BLaER1 (cell line): Measurements from ENCODE around the gene CABP4.
A peak's percentile ranks its signal among the peaks of the same experiment; 100 is the strongest.

ENCODE experiments used
- H3K27ac ChIP-seq: shearing (Covaris generic); formaldehyde crosslinking; 2 replicates; pipeline ENCODE4 v1.8.1; 2022
- H3K27me3 ChIP-seq: shearing (Covaris generic); formaldehyde crosslinking; 2 replicates; pipeline ENCODE4 v1.8.1; 2022
- H3K36me3 ChIP-seq: shearing (Covaris generic); formaldehyde crosslinking; 2 replicates; pipeline ENCODE4 v1.8.1; 2022
- H3K4me1 ChIP-seq: shearing (Covaris generic); formaldehyde crosslinking; 2 replicates; pipeline ENCODE4 v1.8.1; 2022
- H3K4me2 ChIP-seq: shearing (Covaris generic); formaldehyde crosslinking; 2 replicates; pipeline ENCODE4 v1.8.1; 2022
- H3K4me3 ChIP-seq: shearing (Covaris generic); formaldehyde crosslinking; 2 replicates; pipeline ENCODE4 v1.8.1; 2022
- H3K9ac ChIP-seq: shearing (Covaris generic); formaldehyde crosslinking; 2 replicates; pipeline ENCODE4 v1.8.1; 2022
- H3K9me3 ChIP-seq: shearing (Covaris generic); formaldehyde crosslinking; 2 replicates; pipeline ENCODE4 v1.8.1; 2022
- H4K20me1 ChIP-seq: shearing (Covaris generic); formaldehyde crosslinking; 2 replicates; pipeline ENCODE4 v1.8.1; 2022
- Cebpa-rat ChIP-seq: shearing (Covaris generic); IDR thresholded peaks from 2 replicates; pipeline ENCODE4 v1.8.1; 2022

Gene CABP4

DNA sequence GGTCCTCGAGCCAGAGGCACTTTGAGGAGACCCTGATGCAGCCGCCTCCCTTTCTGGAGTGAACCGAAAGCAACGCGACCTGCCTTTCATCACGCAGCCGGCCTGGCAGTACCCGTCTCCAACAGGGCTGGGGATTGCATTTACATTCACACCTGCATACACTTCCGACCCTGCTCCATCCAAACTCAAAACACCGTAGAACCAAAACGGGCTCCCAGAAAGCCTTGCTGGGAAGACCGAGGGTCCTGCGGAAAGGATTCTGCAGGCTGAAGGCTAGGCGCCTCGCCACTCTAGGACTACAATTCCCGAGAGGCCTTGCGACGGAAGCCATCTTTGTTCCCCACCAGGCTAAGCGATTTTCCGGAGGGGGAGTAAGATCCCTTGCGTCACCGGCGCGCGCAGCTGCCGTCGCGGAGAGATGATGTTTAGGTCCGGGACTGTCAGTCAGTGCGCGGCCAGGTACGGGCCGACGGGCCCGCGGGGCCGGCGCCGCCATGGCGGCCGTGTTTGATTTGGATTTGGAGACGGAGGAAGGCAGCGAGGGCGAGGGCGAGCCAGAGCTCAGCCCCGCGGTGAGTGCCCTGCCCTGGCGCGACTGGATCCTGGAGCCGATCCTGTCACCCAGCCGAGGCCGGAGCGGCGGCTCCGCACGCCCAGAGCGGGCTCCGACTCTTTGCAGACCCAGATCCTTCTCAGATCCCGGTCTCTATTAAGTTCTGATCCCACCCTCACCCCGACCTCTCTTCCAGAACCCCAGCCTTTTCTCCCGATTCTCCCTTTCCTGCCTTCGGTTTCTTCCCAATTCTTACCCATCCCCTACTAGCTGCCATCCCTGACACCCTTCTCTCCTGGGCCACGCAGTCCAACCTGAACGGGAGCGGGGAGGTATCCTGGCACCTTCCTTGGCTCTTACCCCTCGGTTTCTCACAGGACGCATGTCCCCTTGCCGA, 26.8 kb upstream of the CABP4 start, which contains the start of gene RPS6KB2:
RPS6KB2 (plus strand) TSS at position 443 of the 950 bp plus-strand sequence; CDS start at position 495, 52 bp downstream.
- H3K27me3 ChIP-seq: no peaks in the 10 kb centered on the region
- H3K36me3 ChIP-seq: peaks cover 41% of the 10 kb centered on the region
- H3K27ac ChIP-seq: peak within 1 kb of the TSS; percentile 87
- peaks cover 53% of the 10 kb centered on the region for H3K4me1 ChIP-seq
- TF ChIP-seq Cebpa-rat: peak; percentile 73
- peak within 1 kb of the TSS; percentile 87 for H3K4me2 ChIP-seq
- H3K9ac ChIP-seq: peak within 1 kb of the TSS; percentile 94
- peak within 1 kb of the TSS; percentile 92 for H3K4me3 ChIP-seq
- no peaks in the 10 kb centered on the region for H3K9me3 ChIP-seq
- H4K20me1 ChIP-seq: peaks cover 44% of the 10 kb centered on the region

DNA sequence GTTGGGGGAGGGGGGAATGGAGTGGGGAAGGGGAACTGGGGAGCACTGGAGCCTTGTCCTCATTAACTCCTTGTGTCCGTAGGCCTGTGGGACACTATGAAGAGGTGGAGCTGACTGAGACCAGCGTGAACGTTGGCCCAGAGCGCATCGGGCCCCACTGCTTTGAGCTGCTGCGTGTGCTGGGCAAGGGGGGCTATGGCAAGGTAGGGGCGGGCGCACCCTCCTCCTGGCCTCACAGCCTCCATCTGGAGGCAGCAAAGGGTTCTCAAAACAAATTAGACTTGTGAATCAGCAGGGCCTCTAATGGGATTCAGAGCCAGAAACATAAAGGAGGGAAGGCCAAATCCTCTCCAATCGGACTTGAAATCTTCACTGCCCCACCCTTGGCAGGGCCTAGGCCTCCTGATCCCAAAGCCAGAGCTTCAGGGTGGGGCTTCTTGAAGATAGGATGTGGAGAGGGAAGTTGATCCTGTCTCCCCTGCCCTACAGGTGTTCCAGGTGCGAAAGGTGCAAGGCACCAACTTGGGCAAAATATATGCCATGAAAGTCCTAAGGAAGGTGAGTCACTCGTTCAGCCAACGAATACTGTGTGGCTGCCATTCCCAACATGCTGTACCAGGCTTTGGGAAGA, 26.0 kb upstream of the CABP4 start:
- Histone ChIP-seq H3K36me3 (peaks cover 49% of the 10 kb centered on the region), H3K4me3 (peak overlapping the region; percentile 92), H3K4me2 (peak overlapping the region; percentile 87), H3K9me3 (no peaks in the 10 kb centered on the region), H3K9ac (peak overlapping the region; percentile 94), H3K27me3 (no peaks in the 10 kb centered on the region), H4K20me1 (peaks cover 52% of the 10 kb centered on the region), H3K27ac (peak overlapping the region; percentile 87), H3K4me1 (peaks cover 60% of the 10 kb centered on the region)
- TF ChIP-seq Cebpa-rat: no peak

DNA sequence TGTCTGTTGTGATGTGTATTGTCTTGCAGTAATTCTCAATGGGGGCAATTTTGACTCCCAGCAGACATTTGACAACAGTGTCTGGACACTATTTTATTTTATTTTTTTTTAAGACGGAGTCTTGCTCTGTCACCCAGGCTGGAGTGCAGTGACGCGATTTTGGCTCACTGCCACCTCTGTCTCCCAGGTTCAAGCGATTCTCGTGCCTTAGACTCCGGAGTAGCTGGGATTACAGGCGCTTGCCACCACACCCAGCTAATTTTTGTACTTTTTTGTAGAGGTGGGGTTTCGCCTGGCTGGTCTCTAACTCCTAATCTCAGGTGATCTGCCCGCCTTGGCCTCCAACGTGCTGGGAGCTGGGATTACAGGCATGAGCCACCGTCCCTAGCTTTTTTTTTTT, 25.4 kb upstream of the CABP4 start:
- H3K4me3 ChIP-seq: peak overlapping the region; percentile 92; the same call in 1 of the 2 replicates
- peaks cover 61% of the 10 kb centered on the region for H3K4me1 ChIP-seq
- H4K20me1 ChIP-seq: peaks cover 58% of the 10 kb centered on the region
- no peaks in the 10 kb centered on the region for H3K27me3 ChIP-seq
- H3K4me2 ChIP-seq: peak overlapping the region; percentile 87
- H3K9ac ChIP-seq: no peak overlapping the region
- H3K27ac ChIP-seq: no peak overlapping the region
- H3K9me3 ChIP-seq: no peaks in the 10 kb centered on the region
- H3K36me3 ChIP-seq: peaks cover 55% of the 10 kb centered on the region
- TF ChIP-seq Cebpa-rat: no peak

DNA sequence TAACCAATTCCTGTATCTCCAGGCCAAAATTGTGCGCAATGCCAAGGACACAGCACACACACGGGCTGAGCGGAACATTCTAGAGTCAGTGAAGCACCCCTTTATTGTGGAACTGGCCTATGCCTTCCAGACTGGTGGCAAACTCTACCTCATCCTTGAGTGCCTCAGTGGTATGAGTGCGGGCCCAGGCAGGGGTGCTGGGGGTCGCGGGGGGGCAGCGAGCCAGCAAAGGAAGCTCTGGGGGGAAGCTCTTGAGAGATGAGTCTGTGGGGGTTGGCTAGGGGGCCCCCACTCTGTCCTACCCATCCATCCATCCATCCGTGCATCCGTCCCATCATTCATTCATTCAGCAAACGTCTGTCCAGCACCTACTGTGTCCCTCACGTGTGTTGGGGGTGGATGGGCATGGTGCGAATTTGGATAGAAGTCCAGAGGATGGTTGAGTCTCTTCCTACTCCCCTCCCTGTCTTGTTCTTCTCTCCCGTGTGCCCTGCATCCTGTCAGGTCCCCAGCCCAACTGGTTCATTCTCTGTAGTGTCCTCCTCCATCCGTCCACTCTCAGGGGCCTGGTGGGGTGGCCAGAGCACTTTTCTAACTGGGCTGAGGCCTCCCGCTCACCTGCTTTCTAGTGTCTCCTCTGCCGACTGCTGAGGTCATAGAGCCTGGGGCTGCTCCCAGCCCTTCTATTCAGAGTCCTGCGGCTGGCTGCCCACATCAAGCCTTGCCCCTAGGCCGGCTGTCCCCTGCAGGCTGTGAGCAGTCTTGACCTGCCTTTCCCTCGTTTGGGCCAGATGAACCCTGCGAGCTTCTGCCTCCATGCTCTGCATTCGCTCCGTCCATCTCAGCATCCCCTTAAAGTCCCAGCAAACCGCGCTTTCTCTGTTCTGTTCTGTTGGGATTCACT, 23.6 kb upstream of the CABP4 start:
- no peak overlapping the region for H3K4me2 ChIP-seq
- H3K4me1 ChIP-seq: peaks cover 73% of the 10 kb centered on the region
- peak overlapping the region; percentile 55; the same call in 1 of the 2 replicates for H3K9ac ChIP-seq
- no peak overlapping the region for H3K4me3 ChIP-seq
- peaks cover 77% of the 10 kb centered on the region for H4K20me1 ChIP-seq
- H3K27ac ChIP-seq: no peak overlapping the region
- no peaks in the 10 kb centered on the region for H3K27me3 ChIP-seq
- peaks cover 70% of the 10 kb centered on the region for H3K36me3 ChIP-seq
- TF ChIP-seq Cebpa-rat: no peak
- H3K9me3 ChIP-seq: no peaks in the 10 kb centered on the region

DNA sequence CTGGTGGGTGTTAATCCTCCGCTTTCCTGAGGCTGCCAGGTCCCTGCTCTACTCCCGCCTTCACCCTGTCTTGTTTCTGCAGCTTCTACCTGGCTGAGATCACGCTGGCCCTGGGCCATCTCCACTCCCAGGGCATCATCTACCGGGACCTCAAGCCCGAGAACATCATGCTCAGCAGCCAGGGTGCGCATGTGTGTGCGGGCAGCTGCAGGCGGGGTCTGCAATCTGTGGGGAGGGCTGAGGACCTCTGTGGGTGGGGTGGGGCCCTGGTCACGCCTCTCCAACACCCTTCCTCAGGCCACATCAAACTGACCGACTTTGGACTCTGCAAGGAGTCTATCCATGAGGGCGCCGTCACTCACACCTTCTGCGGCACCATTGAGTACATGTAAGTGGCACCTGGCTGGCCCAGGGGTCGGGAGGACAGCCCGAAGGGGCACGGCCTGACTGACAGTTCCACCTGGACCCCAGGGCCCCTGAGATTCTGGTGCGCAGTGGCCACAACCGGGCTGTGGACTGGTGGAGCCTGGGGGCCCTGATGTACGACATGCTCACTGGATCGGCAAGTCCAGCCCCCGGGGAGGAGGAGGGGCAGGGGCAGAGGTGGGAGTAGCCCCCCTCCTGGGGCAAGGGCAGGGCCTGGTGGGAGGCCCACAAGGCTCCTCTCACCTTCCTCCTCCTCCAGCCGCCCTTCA, 22.4 kb upstream of the CABP4 start:
- H3K9ac ChIP-seq: peak overlapping the region; percentile 94
- peak overlapping the region; percentile 99 for H3K27ac ChIP-seq
- H3K4me3 ChIP-seq: no peak overlapping the region
- H4K20me1 ChIP-seq: peaks cover 79% of the 10 kb centered on the region
- peaks cover 73% of the 10 kb centered on the region for H3K4me1 ChIP-seq
- peak overlapping the region; percentile 97 for H3K4me2 ChIP-seq
- H3K36me3 ChIP-seq: peaks cover 70% of the 10 kb centered on the region
- TF ChIP-seq Cebpa-rat: no peak
- H3K27me3 ChIP-seq: no peaks in the 10 kb centered on the region
- H3K9me3 ChIP-seq: no peaks in the 10 kb centered on the region

DNA sequence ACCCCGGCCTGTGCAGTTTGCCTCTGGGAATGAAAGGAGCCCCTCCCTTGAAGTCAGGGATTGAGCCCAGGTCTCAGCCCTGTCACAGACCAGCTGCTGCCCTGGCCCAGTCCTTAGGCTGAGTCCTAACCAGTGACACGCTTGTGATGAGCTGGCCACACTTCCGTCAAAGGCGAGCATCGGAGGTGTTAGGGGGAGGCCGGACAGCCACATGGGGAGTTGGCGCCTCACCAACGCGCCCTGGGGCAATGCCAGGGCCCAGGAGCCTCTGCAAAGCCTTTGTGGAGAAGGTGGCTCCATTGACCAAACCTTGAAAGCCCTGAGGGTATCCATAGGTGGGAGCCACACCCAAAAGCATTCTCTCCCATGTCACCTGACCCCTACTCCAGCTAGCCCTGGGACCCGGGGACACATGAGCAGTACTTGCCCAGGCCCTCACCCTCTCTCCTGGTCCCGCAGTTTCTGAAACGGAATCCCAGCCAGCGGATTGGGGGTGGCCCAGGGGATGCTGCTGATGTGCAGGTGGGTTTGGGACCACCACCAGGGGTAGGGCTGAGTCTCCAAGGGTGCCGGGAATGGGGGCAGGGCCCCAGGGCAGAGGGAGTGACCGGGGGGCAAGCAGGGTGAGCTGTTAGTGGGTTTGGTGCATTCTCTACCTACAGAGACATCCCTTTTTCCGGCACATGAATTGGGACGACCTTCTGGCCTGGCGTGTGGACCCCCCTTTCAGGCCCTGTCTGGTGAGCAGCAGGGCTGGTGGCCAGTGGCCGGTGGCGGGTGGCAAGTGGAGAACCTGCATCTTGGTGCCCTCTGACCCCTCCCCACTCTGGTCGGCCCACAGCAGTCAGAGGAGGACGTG, 21.4 kb upstream of the CABP4 start:
- Histone ChIP-seq H3K9ac (peak overlapping the region; percentile 94), H3K9me3 (no peaks in the 10 kb centered on the region), H3K27ac (peak overlapping the region; percentile 99), H3K4me1 (peaks cover 81% of the 10 kb centered on the region), H3K27me3 (no peaks in the 10 kb centered on the region), H3K4me3 (no peak overlapping the region), H3K36me3 (peaks cover 70% of the 10 kb centered on the region), H3K4me2 (peak overlapping the region; percentile 97), H4K20me1 (peaks cover 79% of the 10 kb centered on the region)
- TF ChIP-seq Cebpa-rat: no peak

DNA sequence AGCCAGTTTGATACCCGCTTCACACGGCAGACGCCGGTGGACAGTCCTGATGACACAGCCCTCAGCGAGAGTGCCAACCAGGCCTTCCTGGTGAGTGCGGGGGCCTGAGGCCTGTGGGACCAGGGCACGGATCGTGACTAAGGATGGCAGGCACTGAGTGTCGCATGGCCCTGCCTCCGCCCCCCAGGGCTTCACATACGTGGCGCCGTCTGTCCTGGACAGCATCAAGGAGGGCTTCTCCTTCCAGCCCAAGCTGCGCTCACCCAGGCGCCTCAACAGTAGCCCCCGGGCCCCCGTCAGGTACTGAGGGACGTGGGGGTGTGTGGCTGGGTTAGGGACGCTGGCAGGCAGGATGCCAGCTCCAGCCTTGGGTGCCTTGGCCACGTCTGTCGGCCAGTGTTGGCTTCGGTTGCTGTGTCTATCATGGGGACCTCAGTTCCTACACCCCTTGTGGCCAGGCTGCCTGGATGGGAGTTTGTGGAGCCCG, 20.7 kb upstream of the CABP4 start:
- H3K36me3 ChIP-seq: peaks cover 68% of the 10 kb centered on the region
- peak overlapping the region; percentile 99 for H3K27ac ChIP-seq
- H4K20me1 ChIP-seq: peaks cover 73% of the 10 kb centered on the region
- H3K9ac ChIP-seq: peak overlapping the region; percentile 94
- H3K9me3 ChIP-seq: no peaks in the 10 kb centered on the region
- no peak overlapping the region for H3K4me3 ChIP-seq
- H3K4me2 ChIP-seq: peak overlapping the region; percentile 97
- peaks cover 82% of the 10 kb centered on the region for H3K4me1 ChIP-seq
- no peak for TF ChIP-seq Cebpa-rat
- H3K27me3 ChIP-seq: no peaks in the 10 kb centered on the region
